Peyer's patch (tissue), 4 donors: ENCODE measurements around the gene MKNK1.

Experiments used
- POLR2A ChIP-seq, 2 donors: fragments of 450-650 bp; IDR thresholded peaks; one replicate each; pipeline ENCODE4 v1.5.1; 2017; ENCODE audit warnings: antibody characterized with exemption in 2 of 2, mild to moderate bottlenecking in 2 of 2, moderate library complexity in 2 of 2
- TF ChIP-seq, protein P1 (sequence below), 6 experiments: fragments of 450-650 bp in 4 of 6; fragments of 200-600 bp in 2 of 6; sonication (generic) in 1 of 6; IDR thresholded peaks; one replicate each; pipeline ENCODE4 v1.5.1; 2017 to 2019; ENCODE audit warnings: antibody characterized with exemption in 6 of 6, mild to moderate bottlenecking in 3 of 6, moderate library complexity in 1 of 6

GRCh38 chr1:46556822-46557221, 47.2 kb downstream of the MKNK1 start:
- TF ChIP-seq, protein P1, sequence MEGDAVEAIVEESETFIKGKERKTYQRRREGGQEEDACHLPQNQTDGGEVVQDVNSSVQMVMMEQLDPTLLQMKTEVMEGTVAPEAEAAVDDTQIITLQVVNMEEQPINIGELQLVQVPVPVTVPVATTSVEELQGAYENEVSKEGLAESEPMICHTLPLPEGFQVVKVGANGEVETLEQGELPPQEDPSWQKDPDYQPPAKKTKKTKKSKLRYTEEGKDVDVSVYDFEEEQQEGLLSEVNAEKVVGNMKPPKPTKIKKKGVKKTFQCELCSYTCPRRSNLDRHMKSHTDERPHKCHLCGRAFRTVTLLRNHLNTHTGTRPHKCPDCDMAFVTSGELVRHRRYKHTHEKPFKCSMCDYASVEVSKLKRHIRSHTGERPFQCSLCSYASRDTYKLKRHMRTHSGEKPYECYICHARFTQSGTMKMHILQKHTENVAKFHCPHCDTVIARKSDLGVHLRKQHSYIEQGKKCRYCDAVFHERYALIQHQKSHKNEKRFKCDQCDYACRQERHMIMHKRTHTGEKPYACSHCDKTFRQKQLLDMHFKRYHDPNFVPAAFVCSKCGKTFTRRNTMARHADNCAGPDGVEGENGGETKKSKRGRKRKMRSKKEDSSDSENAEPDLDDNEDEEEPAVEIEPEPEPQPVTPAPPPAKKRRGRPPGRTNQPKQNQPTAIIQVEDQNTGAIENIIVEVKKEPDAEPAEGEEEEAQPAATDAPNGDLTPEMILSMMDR (IDR thresholded peaks at IDR 0.05), result no peak
- TF ChIP-seq POLR2A (IDR thresholded peaks at IDR 0.05), result no peak
